T-helper 1 cell treated with Interleukin-12 subunit alpha and Interleukin-12 subunit beta and Interleukin-4 antibody, amounts not matched to agents 30 μg/mL and 1 μg/mL, for 36 hours (primary cell): Measurements from ENCODE around the gene APOBR.
"Not testable (repeated sequence)": the region's sequence is repeated elsewhere in the genome, so short reads cannot be mapped to it uniquely, and the experiment has no call there.

Experiments used
- H3K27ac Mint-ChIP-seq: one replicate; pipeline ENCODE4 v1.8.0; 2021; ENCODE audit warnings: mild to moderate bottlenecking, mixed read lengths
- H3K27me3 Mint-ChIP-seq: one replicate; pipeline ENCODE4 v1.8.0; 2021; ENCODE audit warnings: low read depth, mixed read lengths
- H3K36me3 Mint-ChIP-seq: one replicate; pipeline ENCODE4 v1.8.0; 2021; ENCODE audit warnings: low read depth, mixed read lengths
- H3K4me1 Mint-ChIP-seq: one replicate; pipeline ENCODE4 v1.8.0; 2021; ENCODE audit warnings: low read depth, mixed read lengths
- H3K4me3 Mint-ChIP-seq: one replicate; pipeline ENCODE4 v1.8.0; 2021; ENCODE audit warnings: mild to moderate bottlenecking, moderate library complexity, mixed read lengths
- H3K9me3 Mint-ChIP-seq: one replicate; pipeline ENCODE4 v1.8.0; 2021; ENCODE audit warnings: mixed read lengths

The APOBR gene

DNA sequence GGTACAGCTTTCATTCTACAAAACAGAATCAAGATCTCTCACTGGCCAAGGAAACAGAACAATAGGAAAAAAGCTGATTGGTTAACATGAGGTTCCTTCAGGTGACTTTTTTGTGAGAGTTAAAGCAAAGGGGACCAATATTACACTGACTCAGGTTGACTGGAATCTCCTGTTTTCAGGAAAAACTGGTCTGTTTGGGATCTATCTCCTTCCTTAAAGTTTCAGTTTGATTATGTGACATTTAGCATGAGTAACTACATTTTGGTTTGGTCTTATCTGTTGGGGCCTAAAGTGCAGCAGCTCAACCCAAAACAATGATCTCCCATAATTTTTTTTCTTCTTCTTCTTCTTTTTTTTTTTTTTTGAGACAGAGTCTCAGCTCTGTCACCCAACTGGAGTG, 34.7 kb downstream of the APOBR start:
- Mint-ChIP-seq H3K4me3 (no peak overlapping the region), H3K27me3 (peaks cover 8% of the 10 kb centered on the region), H3K27ac (no peak overlapping the region), H3K9me3 (no peaks in the 10 kb centered on the region), H3K36me3 (no peaks in the 10 kb centered on the region), H3K4me1 (peaks cover 3% of the 10 kb centered on the region)

DNA sequence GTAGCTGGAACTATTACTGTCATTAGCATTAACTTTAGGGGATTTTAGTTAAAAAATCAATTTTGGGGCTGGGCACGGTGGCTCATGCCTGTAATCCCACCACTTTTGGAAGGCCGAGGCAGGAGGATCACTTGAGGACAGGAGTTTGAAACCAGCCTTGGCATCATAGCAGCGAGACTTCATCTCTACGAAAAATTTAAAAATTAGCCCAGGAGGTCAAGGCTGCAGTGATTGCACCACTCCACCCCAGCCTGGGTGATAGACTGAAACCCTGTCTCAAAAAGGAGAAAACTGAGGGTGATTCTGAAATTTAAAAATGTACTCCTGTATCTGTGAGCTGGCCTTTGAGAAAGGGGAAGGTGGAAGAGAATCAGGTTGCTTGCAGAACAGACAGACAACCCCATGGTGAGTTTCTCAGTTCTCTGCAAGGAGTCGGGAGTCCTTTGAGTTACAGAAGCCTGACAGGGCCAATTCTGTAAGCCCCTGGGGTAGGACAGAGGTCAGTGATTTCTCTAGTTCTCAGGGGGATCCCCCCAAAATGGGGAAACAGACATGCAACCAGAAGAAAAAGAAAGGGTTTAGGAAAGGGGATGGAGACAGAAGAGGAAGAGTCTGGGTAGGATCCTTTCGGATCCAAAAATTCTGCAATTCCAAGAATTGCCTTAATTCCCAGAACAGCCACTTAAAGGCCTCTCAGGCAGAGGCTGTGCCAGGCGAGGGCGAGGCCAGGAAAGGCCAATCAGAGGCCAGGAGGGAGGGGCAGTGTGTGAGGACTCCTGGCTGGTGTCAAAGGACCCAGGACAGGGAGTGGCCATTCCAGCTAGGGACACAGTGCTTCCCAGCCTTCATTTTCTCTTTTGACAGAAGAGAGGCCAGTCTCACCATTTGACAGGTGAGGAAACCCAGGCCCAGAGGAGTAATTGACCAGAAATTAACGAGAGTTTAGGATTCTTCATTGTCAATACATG, 37.6 kb downstream of the APOBR start:
- Mint-ChIP-seq H3K4me1 (peaks cover 16% of the 10 kb centered on the region), H3K4me3 (no peak overlapping the region), H3K36me3 (no peaks in the 10 kb centered on the region), H3K27ac (no peak overlapping the region), H3K27me3 (no peaks in the 10 kb centered on the region), H3K9me3 (no peaks in the 10 kb centered on the region)

DNA sequence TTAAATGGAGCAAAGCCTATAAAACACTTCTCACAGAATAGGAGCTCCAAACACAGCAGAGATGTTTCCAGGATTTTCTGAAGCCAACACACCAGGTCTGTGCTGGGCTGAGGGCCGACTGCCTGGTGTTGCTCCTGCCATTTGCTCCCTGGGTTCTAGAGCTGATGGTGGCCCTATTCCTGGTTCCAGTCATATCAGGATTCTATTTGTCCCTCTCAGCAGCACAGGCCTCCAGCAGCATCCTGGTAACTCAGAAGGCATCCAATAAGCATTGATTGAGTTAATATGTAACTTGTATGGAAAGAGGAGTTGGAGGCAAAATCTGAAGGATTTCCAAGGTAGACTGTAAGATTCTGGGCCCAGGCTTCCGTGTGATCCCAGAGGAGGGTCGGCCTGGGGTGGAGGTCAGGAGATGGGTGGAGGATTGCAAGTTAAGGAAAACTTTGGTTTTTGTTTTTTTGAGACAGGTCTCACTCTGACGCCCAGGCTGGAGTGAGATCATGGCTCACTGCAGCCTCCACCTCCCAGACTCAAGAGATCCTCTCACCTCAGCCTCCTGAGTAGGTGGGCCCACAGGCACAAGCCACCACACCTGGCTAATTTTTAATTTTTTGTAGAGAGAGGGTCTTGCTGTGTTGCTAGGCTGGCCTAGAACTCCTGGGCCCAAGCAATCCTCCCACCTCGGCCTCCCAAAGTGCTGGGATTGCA, 38.7 kb downstream of the APOBR start:
- H3K4me3 Mint-ChIP-seq = no peak overlapping the region
- H3K4me1 Mint-ChIP-seq = peaks cover 16% of the 10 kb centered on the region
- H3K27me3 Mint-ChIP-seq = no peaks in the 10 kb centered on the region
- H3K36me3 Mint-ChIP-seq = no peaks in the 10 kb centered on the region
- no peaks in the 10 kb centered on the region for H3K9me3 Mint-ChIP-seq
- peak overlapping the region; percentile 39 for H3K27ac Mint-ChIP-seq

DNA sequence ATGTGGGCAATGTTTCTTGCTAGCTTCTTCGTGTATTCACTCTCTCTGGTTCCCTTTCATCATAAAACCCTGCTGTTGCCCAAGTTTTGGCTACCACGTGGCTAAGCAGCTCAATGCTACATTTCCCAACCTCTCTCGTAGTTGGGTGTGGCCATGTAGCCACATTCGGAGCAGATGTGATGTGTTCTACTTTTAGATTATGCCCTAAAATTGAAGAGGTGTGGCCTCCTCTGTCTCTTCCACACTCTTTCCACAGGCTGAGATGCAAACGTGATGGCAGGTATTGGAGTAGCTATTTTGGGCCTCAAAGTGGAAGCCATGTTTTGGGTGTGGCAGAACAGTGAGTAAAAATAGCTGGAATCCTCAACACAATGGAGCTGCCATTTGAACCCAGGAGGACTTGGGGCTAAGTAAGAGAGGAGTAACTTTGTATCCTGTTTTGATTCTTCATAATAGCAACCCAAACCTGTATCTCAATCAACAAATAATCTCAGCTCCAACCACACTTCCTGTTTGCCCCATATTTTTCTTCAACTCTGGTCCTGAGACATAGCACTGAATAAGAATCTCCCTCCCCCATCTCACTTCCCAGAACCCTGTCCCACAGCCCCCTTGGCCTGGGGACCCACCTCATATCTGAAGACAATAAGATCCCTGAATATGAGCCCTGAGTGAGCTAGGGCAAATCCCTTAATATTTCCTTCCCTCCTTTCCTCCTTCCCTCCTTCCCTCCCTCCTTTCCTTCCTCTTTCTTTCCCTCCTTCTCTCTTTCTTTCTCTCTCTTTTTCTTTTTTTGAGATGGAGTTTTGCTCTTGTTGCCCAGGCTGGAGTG, 40.3 kb downstream of the APOBR start:
- Mint-ChIP-seq H3K4me3 (no peak overlapping the region), H3K4me1 (peaks cover 16% of the 10 kb centered on the region), H3K27me3 (no peaks in the 10 kb centered on the region), H3K36me3 (no peaks in the 10 kb centered on the region), H3K27ac (peak overlapping the region; percentile 70), H3K9me3 (no peaks in the 10 kb centered on the region)

DNA sequence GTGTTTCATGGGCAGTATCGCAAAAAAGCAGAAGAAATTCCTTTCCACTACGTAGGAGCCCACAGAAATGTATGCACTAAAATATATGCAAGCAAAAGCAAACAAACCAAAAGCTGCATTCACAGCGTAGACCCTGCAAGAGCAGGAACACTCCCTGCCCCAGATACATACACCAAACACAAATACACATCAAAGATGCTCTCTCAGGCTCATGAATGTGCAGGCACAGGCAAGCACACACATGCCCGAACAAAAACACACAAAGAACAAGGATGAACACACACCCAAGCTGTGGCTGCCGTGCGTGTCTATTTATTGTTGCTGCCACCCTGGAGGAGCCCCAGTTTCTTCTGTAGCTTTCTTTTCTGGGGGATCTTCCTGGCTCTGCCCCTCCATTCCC, 42.6 kb downstream of the APOBR start:
- no peak overlapping the region for H3K27ac Mint-ChIP-seq
- H3K4me3 Mint-ChIP-seq = no peak overlapping the region
- H3K4me1 Mint-ChIP-seq = peaks cover 15% of the 10 kb centered on the region
- no peaks in the 10 kb centered on the region for H3K9me3 Mint-ChIP-seq
- H3K27me3 Mint-ChIP-seq = no peaks in the 10 kb centered on the region
- no peaks in the 10 kb centered on the region for H3K36me3 Mint-ChIP-seq

DNA sequence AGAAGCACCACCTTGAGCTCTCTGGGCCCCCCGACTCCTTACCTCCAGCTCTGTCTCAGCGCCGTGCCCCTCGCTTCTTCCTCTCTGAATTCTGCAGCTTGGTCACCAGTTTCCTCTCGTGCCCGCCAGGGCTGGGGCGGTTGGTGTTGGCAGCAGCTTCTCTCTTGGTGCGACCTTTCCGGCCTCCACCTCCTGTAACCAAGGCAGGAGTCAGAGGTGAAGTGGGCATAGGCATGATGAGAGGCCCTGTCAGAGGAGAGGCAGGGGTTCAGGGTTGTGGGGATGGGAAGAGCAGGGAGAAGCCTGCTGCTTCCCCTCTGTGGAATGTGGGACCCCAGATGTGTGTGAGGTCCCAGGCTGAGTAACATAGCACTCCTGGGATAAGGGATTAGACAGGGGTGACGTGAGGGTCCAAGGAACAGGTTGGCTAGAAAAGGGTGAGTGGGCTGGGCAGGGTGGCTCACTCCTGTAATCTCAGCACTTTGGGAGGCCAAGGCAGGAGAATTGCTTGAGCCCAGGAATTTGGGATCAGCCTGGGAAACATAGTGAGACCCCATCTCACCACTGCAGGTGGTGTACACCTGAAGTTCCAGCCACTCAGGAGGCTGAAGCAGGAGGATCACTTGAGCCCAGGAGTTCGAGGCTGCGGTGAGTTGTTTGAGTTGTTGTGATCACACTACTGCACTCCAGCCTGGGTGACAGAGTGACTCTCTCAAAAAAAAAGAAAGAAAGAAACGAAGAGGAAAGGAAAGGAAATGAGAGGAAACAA, 43.7 kb downstream of the APOBR start:
- Mint-ChIP-seq H3K4me1 (peaks cover 15% of the 10 kb centered on the region), H3K9me3 (no peaks in the 10 kb centered on the region), H3K36me3 (no peaks in the 10 kb centered on the region)

DNA sequence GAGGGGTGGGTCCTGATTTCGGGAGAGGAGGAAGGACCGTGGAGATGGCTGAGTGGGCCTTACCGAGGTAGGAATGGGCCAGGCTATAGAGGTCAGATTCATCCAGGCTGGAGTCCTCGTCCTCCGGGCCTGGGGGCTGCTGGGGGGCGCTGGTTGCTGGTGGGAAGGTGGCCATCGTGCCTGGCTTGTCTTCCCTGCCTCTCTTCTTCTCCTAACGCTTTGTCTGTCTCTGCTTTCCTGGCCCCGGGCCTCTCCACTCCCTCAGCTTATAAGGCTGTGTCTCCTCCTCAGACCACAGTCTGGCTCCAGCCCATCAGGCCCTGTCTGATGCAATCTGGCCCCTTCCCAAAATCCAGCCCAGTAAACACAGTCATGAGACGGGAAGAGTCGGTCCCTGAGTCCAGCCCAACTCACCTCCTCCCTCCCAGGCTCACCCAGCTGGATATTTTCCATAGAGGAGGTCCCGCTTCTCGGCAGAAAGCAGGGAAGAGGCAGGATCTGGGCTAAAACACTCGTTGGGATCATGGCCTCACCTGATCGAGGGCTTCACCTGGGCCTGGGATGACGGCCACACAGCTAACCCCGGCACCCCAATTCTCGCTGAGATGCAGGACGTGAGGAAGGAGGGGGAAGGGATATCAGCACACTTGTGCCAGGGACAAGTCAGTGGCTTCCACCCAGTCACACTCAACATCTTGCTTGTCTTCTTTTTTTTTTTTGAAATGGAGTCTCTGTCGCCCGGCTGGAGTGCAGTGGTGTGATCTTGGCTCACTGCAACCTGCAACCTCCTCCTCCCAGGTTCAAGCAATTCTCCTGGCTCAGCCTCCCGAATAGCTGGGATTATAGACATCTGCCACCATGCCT, 44.5 kb downstream of the APOBR start, which contains the start of gene NUPR1:
Gene NUPR1, minus strand, starts transcription at position 242 of the 864 bp plus-strand sequence. Its CDS starts 67 bp downstream, at position 175.
- H3K27ac Mint-ChIP-seq = no peak within 1 kb of the TSS
- H3K4me1 Mint-ChIP-seq = peaks cover 15% of the 10 kb centered on the region
- no peaks in the 10 kb centered on the region for H3K9me3 Mint-ChIP-seq
- H3K4me3 Mint-ChIP-seq = no peak within 1 kb of the TSS
- H3K36me3 Mint-ChIP-seq = no peaks in the 10 kb centered on the region
- peaks cover 4% of the 10 kb centered on the region for H3K27me3 Mint-ChIP-seq

More for the DNA sequence above, 43.7 kb downstream of the APOBR start:
- no peak overlapping the region for H3K4me3 Mint-ChIP-seq
- H3K27me3 Mint-ChIP-seq = peaks cover 4% of the 10 kb centered on the region
- H3K27ac Mint-ChIP-seq = no peak overlapping the region

DNA sequence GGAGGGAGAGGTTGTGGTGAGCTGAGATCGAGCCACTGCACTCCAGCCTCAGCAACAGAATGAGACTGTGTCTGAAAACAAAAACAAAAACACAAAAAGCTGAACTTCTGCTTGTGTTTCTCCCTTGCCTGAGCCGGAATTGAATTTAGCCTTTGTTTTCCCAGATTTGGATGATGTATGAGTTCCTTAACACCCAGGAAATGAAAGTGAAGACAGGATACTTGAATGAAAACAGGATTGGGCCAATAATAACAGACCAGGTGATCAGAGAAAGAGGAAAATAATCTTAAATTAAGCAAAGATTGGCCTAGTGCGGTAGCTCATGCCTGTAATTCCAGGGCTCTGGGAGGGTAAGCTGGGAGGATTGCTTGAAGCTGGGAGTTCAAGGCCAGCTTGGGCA, 45.9 kb downstream of the APOBR start:
- Mint-ChIP-seq H3K27me3 (peaks cover 4% of the 10 kb centered on the region), H3K9me3 (no peaks in the 10 kb centered on the region), H3K36me3 (no peaks in the 10 kb centered on the region), H3K27ac (no peak overlapping the region), H3K4me3 (no peak overlapping the region), H3K4me1 (peaks cover 2% of the 10 kb centered on the region)

DNA sequence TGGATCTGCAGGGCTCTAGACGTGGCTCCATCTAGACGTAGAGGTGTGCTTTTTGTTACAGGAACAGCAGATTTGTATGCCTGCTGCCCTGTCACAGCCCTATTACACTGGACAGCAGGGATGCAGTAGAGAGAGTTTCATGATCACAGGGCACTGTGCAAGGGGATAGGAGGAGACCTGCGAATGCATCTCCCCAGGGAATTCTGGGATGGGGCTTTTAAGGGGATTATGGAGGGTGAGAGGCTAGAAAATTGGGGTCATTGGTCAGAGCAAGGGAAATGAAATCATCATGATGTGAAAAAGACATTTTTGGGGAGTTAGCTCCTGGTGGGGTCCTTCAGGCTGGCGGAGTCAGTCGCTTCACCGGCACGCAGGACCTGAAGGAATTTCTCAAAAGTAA, 48.2 kb downstream of the APOBR start:
- H3K36me3 Mint-ChIP-seq = no peaks in the 10 kb centered on the region
- peaks cover 4% of the 10 kb centered on the region for H3K27me3 Mint-ChIP-seq
- H3K27ac Mint-ChIP-seq = no peak overlapping the region
- no peak overlapping the region for H3K4me3 Mint-ChIP-seq
- no peaks in the 10 kb centered on the region for H3K4me1 Mint-ChIP-seq
- H3K9me3 Mint-ChIP-seq = no peaks in the 10 kb centered on the region

DNA sequence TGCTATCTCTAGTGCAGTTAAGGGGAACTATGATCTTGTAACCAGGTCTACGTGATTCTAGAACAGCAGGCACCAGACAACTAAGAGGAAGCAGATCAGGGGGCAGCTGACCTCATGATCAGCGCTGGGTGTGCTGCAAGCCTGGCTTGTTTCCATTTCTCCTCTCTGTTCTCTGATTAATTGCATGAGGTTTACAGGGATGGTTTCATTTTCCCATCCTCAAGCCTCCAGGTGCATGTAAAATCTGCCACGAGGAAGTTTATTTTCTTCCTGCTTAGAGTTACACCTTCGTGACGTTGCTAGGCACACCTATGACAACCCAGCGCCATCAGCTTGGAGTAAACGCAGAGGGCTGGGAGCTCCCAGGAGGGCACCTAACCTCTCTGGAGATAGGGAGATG, 48.6 kb downstream of the APOBR start:
- Mint-ChIP-seq H3K27ac (no peak overlapping the region), H3K36me3 (no peaks in the 10 kb centered on the region), H3K4me1 (no peaks in the 10 kb centered on the region), H3K9me3 (no peaks in the 10 kb centered on the region), H3K4me3 (no peak overlapping the region), H3K27me3 (peaks cover 4% of the 10 kb centered on the region)

DNA sequence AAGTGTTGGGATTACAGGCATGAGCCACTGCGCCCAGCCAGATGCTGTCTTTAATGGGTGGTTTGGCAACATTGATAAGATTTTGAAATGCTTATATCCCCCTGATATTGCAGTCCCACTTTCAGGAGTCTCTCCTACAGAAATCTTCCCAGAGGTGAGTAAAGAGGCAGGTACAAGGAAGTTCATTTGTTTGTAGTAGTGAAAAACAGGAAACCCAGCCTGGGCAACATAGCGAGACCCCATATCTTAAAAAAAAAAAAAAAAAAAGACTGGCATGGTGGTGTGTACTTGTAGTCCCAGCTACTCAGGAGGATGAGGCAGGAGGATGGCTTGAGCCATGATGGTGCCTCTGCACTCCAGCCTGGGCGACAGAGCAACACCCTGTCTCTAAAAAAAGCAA, 50.6 kb downstream of the APOBR start:
- no peaks in the 10 kb centered on the region for H3K9me3 Mint-ChIP-seq
- no peaks in the 10 kb centered on the region for H3K36me3 Mint-ChIP-seq
- H3K4me1 Mint-ChIP-seq = peaks cover 4% of the 10 kb centered on the region
- H3K27me3 Mint-ChIP-seq = peaks cover 7% of the 10 kb centered on the region
- no peak overlapping the region for H3K27ac Mint-ChIP-seq
- no peak overlapping the region for H3K4me3 Mint-ChIP-seq

DNA sequence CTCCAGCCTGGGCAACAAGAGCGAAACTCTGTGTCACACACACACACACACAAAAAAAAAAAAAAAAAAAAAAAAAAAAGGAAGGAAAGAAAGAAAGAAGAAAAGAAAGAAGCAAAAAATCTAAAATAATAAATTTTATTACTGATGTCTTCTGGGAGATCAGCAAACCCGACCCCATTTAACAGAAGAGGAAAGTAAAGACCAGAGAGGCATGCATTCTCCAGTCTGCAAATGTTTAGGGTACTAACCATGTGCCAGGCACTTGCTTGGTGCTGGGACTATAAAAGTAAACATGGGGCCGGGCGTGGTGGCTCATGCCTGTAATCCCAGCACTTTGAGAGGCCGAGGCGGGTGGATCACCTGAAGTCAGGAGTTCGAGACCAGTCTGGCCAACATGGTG, 51.5 kb downstream of the APOBR start:
- not testable (repeated sequence) for H3K9me3 Mint-ChIP-seq, H3K36me3 Mint-ChIP-seq, H3K27me3 Mint-ChIP-seq, H3K4me1 Mint-ChIP-seq, H3K4me3 Mint-ChIP-seq, H3K27ac Mint-ChIP-seq

DNA sequence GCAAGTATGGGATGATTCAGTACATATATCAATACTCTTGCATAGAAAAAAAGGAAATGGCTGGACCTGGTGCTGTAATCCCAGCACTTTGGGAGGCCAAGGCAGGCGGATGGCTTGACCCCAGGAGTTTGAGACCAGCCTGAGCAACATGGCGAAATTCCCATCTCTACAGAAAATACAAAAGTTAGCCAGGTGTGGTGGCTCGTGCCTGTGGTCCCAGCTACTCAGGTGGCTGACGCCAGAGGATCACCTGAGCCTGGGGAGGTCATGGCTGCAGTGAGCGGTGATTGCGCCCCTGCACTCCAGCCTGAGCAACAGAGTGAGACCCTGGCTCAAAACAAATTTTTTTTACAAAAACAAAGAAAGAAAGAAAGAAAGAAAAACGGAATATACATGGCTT, 52.2 kb downstream of the APOBR start:
- Mint-ChIP-seq H3K27me3 (peaks cover 7% of the 10 kb centered on the region), H3K36me3 (no peaks in the 10 kb centered on the region), H3K9me3 (no peaks in the 10 kb centered on the region), H3K27ac (no peak overlapping the region), H3K4me3 (no peak overlapping the region), H3K4me1 (peaks cover 4% of the 10 kb centered on the region)
